Fibroblast of skin of scalp (primary cell): ENCODE measurements around the gene GPATCH3.
"Not testable (repeated sequence)": the region's sequence is repeated elsewhere in the genome, so short reads cannot be mapped to it uniquely, and the experiment has no call there.

Source experiments
- DNase-seq: peaks from one replicate; pipeline ENCODE4 v3.0.0-alpha.2; 2013

Gene GPATCH3

DNA sequence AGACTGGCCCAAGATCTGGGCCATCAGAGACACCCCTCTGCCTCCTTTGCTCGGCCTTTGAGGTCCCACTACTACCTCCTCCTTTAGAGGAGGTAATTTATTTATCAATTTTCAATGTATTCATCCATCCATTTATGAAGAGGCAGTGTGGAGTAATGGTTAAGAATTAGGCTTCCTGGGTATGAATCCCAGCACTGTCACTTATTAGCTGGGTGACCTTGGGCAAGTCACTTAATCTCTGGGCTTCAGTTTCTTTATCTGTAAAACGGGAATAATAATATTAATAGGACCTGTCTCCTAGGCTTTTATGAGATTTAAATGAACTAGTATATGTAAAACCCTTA lies 11.9 kb upstream of the GPATCH3 start:
- no peak for DNase-seq

DNA sequence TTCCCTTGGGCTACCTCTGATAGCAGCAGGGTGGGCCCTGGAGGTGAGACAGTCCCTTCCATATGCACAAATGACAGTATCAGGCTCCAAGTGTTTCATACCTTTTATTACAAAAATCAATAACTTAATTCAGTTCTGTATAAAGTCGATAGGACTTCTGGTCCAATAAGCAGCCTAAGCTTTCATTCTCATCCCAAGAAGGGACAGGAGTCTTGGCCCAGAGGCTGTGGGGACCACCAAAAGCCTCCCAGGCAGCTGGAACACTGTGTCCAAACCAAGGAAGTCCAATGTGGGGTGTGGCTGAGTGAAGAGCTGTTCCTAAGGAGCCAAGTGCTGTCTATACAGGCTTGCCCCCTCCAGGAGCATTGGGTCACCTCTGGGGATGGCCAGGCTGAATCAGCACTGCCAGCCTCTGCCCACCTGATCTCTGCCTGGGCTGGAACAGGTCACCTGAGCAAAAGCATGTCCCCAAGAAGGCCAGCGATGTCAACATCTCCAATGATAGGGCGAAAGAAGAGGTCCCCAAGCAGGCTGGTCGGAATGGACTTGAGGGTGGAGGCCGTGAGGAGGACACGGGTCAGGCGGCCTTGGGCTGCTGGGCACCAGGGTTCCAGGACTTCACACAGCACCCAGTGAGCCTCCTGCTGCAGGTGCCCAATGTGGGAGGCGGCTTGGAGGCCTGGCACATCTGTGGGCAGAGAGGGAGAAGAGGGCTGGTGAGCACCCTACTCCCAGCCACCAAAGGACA lies 11.3 kb upstream of the GPATCH3 start:
- no peak for DNase-seq

DNA sequence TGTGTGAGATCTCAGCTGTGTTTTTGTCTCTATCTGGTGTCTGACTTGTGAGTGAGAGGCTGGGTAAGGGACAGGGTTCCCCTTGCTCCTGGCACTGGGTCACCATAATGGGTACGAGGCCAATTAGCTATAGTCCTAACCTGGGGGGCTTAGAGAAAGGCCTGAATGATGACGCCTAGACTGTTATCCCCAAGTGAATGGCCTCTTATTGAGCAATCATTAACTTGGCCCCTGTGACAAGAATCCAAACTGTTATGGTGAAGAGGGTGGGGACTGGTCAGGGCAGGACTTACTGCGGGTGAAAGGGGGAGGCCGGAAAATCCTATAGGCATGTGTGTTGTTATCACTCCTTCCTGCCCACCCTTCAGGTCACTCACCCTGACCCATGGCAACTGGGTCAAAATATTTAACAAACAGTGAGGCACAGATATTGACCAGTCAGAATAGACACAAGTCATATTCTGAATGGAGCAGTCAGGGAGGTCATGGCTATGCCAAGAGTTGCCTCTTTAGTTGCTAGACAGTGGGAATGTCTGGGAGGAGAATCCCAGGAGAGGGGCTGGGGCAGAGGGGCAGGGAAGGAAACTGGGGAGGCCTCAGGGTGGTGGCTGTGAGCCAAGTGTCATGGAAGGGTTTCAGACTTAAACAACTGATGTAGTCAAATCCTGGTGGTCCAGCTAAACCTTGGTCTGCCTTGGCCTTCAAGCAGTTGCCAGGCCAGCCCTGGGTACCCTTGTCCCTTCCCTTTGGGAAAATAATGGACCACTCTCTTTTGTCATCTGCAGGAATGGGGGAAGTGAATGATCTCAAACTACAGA lies 10.3 kb upstream of the GPATCH3 start:
- DNase-seq: no peak

DNA sequence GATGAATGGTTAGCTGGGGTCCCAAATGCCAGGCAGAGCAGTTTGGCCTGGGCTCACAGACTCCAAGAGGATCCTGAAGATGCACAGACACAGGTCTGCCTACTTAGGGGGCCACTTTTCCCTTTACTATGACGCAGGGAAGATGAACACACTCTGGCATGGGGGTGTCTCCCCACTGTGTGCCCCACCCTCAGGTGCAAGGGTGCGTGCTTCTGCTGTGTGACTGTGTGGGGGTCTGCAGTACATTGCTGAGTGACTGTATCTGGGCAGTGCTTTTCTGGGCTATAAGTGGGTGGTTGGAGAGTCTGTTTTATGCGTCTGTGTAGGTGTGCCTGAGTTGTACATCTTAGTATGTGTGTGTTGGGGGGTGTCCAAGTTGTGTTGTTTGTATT lies 9.7 kb upstream of the GPATCH3 start:
- DNase-seq: no peak

DNA sequence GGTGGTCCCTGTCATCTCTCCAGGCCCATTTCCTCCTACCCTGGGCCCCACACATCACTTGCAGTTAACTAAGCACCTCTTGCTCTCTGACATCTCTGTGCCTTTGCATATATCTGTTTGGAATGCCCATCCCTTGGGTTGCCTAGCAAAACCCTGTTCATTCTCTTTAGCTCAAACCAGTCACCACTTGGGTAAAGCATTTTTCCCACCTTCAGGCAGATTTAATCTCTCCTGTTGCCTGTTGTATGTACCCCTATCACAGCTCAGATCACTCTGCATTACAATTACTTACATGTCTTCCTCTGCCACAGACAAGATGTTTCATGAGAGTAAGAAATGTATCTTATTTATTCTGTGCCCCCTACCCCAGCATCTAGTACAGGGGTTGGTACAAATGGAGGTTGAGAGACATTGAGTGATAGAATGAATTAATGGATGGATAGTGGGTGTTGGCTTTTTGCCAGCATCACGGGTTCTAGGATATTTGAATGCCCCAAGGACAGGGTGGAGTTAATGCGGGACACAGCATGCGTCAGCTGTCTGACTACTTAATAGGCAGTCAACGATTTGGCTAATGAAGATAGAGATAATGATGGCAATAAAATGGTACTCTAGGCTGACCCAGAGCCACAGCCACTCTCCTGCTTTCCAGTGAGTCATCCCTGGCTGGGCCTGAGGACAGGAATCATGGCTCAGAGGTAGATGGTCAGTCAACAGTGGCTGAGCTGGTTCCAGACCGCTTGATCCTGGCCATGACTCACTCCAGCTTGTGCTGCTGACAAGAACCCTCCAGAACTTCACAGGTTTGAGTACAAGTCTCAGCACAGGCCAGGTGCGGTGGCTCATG lies 7.0 kb upstream of the GPATCH3 start:
- peak; percentile 7 for DNase-seq

DNA sequence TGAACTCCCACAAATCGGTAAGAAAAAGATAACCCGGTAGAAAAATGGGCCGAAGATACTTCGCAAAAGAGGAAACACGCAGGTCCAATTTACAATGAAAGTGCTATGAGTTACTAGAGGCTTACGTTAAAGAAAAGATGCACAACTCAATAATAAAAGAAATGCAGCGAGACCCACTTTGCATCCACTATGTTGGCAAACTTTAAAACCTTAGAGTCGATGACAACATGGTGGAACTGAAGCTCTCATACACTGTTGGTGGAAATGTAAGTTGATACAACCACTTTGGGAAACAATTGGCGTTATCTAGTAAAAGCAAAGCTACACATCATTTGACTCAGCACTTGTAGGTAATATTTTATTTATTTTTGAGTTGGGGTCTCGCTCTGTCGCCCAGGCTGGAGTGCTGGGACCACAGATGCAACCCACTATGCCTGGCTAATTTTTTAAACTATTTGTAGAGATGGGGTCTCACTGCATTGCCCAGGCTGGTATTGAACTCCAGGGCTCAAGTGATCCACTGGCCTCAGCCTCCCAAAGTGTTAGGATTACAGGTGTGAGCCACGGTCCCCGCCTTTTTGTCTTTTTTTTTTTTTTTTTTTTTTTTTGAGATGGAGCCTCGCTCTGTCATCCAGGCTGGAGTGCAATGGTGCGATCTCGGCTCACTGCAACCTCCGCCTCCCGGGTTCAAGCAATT lies 696 bp upstream of the GPATCH3 start:
- DNase-seq: no peak

DNA sequence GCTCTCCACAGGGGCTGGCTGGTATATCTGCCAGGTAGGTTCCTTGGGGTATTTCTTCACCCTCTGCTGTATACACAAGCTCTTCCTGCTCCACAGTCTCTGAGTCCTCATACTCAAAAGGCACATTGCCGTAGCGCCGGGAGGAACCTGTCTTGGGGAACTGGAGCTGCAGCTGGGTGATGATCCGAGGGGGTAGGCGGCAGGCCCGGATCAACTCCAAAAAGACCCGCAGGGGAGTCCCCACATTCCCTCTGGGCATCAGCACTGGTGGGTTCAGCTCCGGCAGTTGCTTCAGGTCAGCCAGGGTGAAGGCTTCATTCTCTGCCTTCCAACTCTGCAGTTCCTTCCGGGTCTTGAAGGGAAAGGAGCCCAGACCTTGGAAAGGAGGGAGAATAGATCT lies 2.9 kb downstream of the GPATCH3 start:
- no peak for DNase-seq

DNA sequence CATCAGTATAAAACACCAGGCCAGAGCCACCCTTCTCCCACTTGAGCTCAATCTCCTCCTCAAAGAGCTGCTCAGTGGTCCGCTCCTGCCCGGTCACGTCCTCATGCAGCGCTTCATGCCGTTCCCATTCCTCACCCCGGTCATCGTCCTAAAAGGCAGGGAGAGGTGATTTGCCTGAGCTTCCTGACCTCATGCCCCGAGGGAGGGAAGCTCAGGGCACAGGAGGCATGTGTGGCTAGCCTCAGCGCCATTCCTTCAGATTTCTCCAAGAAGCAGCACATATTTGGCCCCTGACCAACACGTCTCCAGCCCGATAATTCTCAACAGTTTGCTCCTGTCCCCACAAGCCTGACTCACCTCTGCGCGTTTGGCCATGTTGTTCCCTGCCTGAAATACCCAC lies 6.0 kb downstream of the GPATCH3 start:
- no peak for DNase-seq

DNA sequence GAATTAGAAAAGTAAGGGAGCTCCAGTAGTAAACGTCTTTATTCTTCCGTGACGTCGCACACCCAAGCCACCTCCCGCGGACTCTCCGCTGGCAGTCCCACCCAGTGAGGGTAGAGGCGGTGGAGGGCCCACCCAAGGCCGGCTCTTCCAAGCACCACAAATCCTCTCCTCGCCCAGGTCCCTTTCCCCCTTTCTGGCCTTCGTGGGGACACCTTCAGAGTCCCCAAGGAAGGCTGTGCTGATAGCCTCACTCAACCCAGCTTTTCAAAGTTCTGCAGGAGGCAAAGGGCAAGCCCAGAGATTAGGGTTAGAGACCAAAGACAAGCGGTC lies 9.8 kb downstream of the GPATCH3 start:
- DNase-seq: peak; percentile 6

DNA sequence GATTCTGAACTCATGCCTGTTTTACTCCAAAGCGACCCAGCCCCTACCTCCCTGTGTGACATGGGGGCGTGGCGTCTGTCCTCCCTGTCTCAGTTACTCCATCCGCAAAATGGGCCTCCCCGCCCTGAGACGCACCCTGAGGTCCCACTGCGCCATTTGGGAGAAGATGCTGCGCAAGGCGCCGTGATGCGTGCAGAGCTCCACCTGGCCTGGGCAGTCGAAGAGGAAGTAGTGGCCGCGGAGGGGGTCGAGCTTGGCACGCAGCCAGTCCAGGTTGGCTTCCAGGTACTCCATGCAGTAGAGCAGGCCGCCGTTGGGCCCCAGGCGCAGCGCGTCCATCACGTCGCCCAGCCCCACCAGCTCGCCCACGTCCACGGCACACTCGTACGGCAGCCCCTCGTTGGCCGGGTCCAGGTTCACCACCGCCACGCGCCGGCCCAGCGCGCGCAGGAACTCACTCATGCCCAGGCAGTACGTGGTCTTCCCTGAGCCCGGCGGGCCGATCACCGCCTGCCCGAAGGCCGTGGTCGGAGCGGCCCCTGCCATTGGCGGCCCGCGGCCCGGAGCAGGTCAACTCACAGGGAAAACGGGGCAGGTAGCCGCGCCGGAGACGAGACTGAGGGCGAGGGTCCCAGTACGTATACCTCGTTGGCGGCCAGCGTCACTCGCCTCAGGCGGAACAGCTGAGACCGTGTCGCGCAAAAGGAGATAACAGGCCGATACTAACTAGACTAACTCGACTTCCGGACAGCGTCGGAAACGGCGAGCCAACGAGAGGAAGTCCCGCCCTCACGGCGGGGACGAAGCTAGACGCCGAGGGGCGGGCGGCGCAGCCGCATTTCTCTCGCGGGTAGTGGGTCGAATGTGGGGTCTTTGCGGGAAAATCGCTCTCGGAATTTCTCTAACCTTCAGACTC lies 10.5 kb downstream of the GPATCH3 start, which contains the start of gene GPN2:
Gene GPN2 (minus strand): TSS at position 733 of the 916 bp plus-strand sequence. CDS start 187 bp downstream, at position 546.
- peak; percentile 75 for DNase-seq

DNA sequence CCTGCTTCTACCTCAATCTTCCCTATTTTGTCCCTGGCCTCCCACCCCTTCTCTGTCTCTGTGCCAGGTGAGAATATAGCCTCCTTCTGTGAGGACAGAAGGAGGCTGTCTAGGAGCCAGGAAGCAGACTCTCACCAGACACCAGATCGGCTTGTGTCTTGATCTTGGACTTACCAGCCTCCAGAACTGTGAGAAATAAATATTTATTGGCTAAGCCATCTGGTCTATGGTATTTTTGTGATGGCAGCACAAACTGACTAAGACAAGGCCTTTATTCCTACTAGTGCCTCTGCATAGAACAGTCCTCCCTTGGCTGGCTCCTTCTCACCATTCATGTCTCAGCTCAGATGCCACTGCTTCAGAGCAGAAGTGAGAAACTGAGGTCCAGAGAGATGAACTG lies 12.0 kb downstream of the GPATCH3 start:
- DNase-seq: no peak

DNA sequence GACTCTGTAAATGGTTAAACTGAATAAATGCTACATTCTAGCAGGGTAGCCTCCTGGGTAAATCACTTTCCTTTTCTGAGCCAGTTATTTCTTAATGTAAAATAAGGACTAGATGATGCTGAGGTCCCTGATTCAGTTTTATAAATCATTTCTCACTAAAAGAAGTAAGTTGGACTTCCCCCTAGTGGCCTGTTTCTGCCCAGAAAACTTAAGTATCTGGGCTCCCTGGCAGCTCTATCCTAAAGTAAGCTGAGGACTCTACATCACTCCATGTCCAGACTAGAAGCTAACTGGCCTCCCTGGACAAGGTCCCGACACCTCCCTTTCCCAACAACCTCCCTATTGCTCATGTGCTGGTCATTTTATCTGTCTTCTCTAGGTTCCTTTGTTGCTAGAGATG lies 13.1 kb downstream of the GPATCH3 start:
- peak; percentile 26 for DNase-seq

DNA sequence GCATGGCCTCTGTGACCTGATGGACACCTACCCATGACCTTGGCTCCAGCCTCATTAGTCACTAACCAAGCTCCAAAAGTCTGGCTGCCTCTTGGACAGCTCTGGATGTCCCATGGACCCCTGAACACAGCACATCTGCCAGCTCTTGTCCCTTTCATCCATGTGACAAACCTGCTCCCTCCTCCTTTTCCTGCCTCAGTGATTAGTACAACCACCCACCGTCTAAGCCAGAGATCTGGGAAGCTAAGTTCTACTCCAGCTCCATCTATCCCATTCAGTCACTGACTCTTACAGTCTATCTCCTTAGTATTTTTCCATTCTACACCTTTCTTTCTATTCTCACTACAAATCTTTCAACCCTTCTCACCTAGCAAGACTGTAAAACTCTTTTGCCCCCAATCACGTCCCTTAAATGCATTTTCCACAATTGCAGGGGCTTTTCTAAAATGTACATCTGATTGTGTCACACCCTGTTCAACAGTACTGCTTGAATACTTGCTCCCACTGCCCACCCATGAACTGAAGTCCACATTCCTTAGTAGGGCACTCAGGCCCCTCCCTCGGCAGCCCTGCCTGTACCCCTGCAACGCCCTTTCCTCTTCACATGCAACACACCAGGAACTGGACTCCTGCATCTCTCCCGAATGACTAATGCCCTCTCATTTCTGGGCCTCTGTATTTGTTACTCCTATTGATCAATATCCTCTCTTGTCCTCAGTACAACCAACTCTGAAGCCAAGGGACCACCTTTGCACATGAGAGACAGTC lies 17.4 kb downstream of the GPATCH3 start:
- DNase-seq: no peak

DNA sequence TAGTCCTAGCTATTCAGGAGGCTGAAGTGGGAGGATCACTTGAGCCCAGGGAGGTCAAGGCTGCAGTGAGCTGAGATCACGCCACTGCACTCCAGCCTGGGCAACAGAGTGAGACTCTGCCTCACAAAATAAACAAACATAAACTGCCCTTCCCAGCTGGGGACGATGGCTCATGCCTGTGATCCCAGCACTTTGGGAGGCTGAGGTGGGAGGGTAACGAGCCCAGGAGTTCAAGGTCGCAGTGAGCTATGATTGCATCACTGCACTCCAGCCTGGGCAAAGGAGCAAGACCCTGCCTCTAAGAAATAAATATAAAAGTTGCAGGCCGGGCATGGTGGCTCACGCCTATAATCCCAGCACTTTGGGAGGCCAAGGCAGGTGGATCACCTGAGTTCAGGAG lies 18.7 kb downstream of the GPATCH3 start:
- not testable (repeated sequence) for DNase-seq

DNA sequence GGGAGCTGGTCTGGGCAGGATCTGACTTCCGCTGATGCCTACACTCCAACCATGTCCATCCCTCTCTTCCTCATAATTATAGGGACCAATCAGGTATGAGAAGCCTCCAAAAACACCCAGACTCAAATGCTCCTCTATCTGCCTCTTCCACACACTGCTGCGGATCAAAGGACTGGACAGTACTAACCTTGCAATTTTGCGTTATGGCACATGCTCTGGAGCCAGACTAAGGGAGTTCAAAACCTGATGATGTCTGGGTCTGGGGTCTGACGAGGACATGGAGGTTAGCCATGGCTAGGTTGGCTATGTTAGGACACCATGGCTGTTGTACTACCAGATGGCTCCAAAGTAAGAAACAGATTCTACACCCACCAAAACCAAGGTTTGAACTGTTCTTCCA lies 20.5 kb downstream of the GPATCH3 start:
- DNase-seq: no peak

DNA sequence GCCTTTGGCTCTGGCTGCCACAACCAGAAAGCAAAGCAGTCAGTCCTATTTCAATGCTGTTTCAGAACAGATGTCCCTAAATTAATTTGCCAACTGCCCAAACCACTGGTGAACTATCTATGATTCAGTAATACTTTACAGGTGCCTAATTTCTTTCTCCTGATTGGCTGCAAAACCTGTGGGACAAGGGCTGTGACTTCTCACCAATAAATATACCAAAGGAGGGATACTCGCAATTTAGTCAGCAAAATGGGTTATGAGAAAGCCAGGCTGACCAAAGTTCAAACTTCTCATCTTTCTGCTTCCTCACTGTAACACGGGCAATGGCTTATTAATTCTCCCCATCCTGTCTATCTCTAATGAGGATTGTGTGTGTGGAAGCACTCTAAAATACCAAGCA lies 22.9 kb downstream of the GPATCH3 start:
- no peak for DNase-seq

DNA sequence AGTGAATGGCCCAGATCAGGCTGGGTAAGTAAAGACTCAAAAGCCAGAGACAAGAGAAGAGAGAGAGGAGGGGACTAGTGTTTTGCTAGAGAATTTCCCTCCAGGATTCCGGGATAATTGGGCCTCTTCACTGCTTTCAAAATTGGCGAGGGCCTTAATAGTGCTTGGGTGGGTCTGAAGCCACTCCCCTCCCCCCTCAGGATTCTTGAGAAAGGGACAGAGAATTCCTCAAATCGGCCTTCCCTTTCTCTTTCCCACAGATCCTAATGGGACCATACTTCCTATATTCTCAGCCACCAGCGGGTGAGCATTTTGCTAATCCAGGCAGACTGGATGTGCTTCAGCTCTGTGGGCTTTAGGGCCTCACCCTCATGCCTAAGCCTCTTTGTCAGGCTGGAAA lies 25.4 kb downstream of the GPATCH3 start:
- no peak for DNase-seq

DNA sequence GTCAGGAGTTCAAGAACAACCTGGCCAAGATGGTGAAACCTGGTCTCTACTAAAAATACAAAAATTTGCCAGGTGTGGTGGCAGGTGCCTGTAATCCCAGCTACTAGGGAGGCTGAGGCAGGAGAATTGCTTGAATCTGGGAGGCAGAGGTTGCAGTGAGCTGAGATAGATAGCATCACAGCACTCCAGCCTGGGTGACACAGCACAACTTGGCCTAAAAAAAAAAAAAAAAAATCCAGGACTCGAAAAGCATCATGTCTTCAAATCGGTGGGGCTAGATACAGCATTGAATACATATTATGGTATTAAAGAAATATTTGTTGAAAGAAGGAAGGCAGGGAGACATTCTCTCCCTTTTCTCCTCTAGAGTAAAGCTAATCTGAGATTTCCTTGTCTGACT lies 27.2 kb downstream of the GPATCH3 start:
- DNase-seq: not testable (repeated sequence)

DNA sequence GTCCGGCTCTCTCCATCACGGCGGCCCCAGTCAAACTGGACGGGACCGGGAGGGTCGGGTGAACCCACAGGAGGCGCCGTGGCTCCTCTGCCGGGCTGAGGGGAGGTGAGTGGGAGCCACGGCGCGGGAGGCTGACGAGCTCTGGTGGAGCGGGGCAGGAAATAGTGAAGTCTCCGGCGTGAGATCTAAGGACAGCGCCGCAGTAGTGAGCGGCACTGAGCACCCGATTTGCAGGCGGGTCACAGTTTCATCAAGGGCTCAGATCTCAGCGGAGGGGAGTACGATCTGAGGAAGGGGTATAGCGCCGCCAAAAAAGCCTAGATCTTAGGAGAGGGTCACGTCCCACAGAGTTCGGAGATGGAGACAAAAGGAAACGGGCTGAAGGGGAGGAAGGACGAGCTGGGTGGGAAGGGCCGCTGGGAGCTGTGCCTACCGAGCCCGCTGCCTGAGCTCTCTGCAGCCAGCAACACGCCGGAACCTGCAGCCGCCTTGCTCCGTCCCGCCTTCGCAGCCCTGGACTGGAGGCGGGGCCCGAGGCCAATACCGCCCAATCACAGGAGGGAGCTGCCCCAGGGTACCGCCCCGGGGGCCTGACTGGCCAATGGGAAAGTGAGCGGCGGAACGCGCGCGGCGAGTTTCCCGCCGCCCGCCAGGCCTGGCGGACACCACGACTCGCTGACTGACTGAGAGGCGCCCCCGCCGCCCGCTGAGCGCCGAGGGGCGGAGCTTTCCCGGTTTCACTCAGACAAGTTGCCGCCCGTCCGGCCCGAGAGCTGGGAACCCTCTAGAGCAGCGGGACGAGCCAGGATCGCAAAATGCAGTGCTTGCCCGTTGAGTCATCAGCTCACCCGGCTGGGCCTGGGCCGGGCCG lies 35.4 kb downstream of the GPATCH3 start:
- peak; percentile 99 for DNase-seq

DNA sequence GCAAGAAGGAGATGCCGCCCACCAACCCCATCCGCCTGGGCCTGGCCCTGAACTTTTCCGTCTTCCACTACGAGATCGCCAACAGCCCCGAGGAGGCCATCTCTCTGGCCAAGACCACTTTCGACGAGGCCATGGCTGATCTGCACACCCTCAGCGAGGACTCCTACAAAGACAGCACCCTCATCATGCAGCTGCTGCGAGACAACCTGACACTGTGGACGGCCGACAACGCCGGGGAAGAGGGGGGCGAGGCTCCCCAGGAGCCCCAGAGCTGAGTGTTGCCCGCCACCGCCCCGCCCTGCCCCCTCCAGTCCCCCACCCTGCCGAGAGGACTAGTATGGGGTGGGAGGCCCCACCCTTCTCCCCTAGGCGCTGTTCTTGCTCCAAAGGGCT lies 36.6 kb downstream of the GPATCH3 start:
- DNase-seq: no peak
